GM18858 (cell line): ENCODE data around the gene AOX1.
"Not testable (repeated sequence)": the region's sequence is repeated elsewhere in the genome, so short reads cannot be mapped to it uniquely, and the experiment has no call there.

ENCODE experiments used
- ATAC-seq: cut with Tn5 transposase; IDR thresholded peaks from one replicate; pipeline ENCODE4 v1.9.1; 2021; ENCODE audit not compliant: unreplicated experiment

AOX1 gene

GRCh38 chr2:200585730-200586643 is at the start of gene AOX1:
Gene AOX1, plus strand, starts transcription at chr2:200586014. Its CDS starts 95 bp downstream, at chr2:200586109.
- ATAC-seq: no peak

DNA sequence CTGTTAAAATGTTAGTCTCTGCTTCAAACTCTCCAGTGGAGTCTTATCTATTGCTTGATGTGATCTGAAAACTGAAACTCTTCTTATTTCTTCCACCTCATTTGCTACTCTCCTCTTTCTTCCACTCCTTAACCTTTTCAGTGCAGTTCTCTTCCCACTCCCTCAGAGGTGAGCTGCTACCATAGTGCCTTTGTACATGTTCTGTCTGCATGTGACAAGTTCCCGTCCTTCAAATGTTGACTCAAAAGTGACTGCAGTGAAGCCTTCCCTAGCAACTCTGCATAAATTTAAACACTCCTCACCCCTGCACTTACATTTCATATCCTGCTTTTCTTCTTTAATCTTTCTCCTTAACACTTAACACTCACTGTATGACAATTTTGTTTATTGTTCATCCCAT is 47.7 kb upstream of the AOX1 start:
- ATAC-seq: no peak

- ATAC-seq: no peak
Measured at GRCh38 chr2:200540793-200541192, 45.0 kb upstream of the AOX1 start.

DNA sequence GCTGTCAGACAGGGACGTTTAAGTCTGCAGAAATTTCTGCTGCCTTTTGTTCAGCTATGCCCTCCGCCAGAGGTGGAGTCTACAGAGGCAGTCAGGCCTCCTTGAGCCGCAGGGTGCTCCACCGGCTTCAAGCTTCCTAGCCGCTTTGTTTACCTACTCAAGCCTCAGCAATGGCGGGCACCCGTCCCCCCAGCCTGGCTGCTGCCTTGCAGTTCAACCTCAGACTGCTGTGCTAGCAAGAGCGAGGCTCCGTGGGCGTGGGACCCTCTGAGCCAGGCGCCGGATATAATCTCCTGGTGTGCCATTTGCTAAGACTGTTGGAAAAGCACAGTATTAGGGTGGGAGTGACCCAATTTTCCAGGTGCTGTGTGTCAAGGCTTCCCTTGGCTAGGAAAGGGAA is 19.2 kb upstream of the AOX1 start:
- ATAC-seq: not testable (repeated sequence)

GRCh38 chr2:200567932-200568331 is 17.9 kb upstream of the AOX1 start:
- no peak for ATAC-seq

- no peak for ATAC-seq
Measured at GRCh38 chr2:200575957-200576356, 9.9 kb upstream of the AOX1 start.

GRCh38 chr2:200577027-200577426 is 8.8 kb upstream of the AOX1 start:
- ATAC-seq: no peak

GRCh38 chr2:200578778-200579177 is 7.0 kb upstream of the AOX1 start:
- ATAC-seq: no peak

GRCh38 chr2:200584639-200585038 is 1.2 kb upstream of the AOX1 start:
- ATAC-seq: no peak

GRCh38 chr2:200585340-200585729 is 479 bp upstream of the AOX1 start:
- ATAC-seq: no peak

GRCh38 chr2:200586644-200586975 is 796 bp downstream of the AOX1 start:
- no peak for ATAC-seq

DNA sequence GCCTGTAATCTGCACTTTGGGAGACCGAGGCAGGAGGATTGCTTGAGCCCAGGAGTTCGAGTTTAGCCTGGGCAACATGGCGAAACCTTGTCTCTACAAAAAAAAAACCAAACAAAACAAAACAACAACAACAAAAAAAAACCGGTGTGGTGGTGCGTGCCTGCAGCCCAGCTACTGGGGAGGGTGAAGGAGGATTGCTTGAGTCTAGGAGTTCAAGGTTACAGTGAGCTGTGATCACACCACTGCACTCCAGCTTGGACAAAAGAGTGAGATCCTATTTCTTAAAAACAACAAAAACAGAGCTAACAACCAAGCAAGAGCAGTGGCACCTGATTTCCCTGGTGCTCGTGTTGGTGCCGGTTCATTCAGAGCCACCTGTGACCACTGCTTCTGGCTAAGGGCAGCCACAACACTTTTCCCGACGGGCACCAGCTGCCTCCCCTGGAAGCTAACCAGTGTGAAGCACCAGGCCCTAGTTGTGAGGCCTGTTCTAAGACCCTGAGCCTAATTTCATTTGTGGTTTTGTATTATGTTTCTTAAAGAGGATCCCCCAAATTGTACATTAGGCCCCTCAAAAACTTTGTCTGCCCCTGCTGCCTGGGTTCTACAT is 1.3 kb downstream of the AOX1 start:
- ATAC-seq: no peak

GRCh38 chr2:200588076-200588678 is 2.4 kb downstream of the AOX1 start:
- ATAC-seq: no peak

- ATAC-seq: no peak
Measured at GRCh38 chr2:200590090-200590489, 4.3 kb downstream of the AOX1 start.

DNA sequence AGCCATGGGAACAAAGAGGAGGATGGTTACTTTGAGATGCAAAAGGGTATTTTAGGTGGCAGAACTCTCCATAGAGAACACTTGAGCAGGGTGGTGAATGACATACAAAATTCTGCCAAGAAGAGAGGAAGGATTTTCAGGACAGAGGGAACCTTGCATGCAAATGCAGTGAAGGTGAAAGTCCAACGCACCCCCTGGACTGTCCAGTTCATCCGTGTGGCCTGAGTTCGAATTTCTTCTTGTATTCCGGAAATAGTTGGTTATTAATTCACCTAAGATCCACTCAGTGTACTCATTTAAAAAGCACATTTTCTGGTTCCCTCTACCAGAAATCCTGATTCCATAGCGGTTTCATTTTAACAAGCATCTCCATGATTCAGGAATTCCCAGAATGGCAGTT is 5.5 kb downstream of the AOX1 start:
- ATAC-seq: no peak

DNA sequence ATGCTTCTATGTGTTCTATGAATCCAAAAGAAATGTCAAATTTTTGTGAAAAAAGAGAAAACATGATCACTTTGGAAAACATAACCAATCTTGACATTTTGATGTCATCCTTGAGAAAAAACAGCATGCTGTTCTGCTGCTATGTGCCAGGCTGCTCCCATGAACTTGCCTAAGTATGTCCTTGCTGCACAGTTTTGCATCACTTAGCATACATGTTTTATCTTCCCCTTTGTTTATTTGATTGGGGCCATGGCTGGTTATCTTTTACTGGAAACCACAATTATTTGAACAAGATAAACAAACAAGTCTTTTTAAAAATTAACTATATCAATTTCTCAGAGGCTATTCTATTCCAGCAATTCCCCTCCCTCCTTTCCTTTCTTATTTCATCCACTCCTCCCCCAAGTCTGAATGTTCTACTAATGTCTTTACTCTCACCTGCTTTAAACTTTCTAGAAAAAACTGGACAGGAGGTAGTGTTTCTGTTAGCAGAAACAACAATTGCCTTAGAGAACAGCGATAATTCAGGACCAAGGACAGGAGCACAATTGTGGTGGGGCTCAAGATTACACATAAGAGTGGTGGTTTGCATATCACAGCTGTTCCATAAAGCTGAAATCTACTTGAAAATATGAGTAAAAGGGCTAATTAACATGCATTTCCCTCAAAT is 6.7 kb downstream of the AOX1 start:
- no peak for ATAC-seq

- no peak for ATAC-seq
Measured at GRCh38 chr2:200593905-200594304, 8.1 kb downstream of the AOX1 start.

- no peak for ATAC-seq
Measured at GRCh38 chr2:200595913-200596312, 10.1 kb downstream of the AOX1 start.

DNA sequence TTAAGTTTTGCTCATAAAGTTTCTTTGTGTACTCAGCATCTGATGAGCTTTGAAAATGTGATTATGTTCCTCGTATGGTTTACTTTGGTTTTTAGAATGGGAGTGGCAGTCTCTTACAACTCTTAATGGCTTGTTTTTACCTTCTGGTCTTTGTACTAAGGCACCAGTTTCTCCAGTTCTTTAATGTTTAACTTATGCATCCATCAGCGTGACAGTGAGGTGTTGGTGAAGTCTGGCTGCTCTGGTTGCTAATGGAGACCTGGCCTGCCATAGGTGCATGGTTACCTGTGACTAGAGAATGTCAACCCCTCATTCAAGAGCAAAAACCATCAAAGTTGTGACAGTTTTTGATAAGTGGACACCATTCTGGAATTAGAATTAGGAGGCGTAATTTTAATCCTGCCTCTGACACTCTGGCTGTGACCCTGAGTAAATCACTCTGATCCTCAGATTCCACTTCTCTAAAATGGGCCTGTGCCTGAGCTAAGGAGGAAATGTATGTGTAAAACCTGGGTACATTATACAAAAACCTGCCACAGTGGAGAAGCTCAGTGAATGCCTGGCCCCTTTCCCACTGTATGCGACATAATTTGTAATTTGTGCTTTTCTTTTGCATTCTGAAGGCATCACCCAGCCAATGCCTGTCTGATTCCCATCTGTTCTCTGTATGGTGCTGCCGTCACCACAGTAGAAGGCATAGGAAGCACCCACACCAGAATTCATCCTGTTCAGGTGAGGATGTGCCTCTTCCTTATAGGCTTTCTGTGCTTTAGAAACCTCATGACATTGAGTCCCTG is 11.2 kb downstream of the AOX1 start:
- ATAC-seq: no peak

- ATAC-seq: no peak
Measured at GRCh38 chr2:200599206-200599605, 13.4 kb downstream of the AOX1 start.
